ENCODE data around the gene CDC42EP3.
A peak's percentile ranks its signal among the peaks of the same experiment; 100 is the strongest.

CDC42EP3 gene

DNA sequence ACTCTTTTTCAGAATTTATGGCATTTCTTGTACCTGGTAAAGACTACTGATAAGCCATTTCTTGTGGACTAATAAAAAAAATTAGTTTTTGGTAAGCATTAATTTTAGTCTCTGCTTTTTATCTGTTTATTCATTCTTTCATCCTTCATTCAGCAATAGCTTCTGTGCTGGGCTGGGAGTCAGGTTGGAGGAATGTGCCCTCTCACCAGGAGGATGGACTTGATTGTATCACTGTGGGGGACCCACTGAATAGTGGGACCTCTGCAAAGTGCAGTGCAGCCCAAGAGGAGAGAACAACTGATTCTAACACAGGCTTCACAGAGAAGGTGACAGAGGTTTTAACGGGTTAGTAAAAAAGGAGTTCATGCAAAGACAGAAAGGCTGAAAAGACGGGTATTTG lies 39.1 kb downstream of the CDC42EP3 start:
- TF ChIP-seq, protein P1, sequence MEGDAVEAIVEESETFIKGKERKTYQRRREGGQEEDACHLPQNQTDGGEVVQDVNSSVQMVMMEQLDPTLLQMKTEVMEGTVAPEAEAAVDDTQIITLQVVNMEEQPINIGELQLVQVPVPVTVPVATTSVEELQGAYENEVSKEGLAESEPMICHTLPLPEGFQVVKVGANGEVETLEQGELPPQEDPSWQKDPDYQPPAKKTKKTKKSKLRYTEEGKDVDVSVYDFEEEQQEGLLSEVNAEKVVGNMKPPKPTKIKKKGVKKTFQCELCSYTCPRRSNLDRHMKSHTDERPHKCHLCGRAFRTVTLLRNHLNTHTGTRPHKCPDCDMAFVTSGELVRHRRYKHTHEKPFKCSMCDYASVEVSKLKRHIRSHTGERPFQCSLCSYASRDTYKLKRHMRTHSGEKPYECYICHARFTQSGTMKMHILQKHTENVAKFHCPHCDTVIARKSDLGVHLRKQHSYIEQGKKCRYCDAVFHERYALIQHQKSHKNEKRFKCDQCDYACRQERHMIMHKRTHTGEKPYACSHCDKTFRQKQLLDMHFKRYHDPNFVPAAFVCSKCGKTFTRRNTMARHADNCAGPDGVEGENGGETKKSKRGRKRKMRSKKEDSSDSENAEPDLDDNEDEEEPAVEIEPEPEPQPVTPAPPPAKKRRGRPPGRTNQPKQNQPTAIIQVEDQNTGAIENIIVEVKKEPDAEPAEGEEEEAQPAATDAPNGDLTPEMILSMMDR (conservative IDR thresholded peaks at IDR 0.05; ENCODE audit: low read length): no peak
- no peak for DNase-seq (ENCODE audit: low read depth)
- no peak overlapping the region for H3K4me3 ChIP-seq (ENCODE audit: low read length)

DNA sequence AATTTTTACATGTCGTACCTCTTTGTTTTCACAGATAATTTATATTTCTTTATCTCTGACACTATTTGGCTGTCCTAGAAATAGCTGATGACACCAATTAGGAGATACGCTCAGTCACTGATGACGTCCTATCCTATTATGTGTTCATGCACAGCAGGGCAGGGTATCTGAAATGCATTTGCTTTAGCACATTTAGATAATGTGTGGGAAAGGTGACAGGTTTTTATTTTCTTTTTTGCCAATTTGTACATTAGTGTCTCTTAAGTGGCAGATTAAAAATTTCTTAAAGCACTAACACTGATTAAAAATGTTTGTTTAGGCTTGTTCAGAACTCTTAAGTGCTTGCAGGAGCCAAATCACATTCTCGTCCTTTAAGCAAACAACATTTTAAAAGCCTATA lies 39.7 kb downstream of the CDC42EP3 start:
- TF ChIP-seq, protein P1 (conservative IDR thresholded peaks at IDR 0.05; ENCODE audit: low read length): no peak
- no peak for DNase-seq (ENCODE audit: low read depth)
- H3K4me3 ChIP-seq (ENCODE audit: low read length): no peak overlapping the region

DNA sequence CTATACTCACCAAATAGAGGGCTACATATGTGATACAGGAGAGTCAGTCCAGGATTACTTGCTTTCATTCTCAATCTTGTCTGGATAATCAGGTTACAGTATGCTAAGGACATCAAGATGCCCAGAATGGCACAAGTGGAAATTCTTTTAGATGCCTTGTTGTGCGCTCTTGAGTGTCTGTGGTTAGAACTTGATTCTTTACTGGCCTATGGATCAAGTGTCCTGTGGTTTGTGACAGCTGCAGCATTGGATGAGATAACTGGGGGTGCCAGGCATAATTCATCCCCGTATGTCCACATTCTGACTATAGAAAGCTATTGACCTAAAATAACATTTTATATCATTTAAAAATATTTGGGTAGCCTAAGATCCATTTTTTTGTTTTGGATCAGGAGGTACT lies 40.1 kb downstream of the CDC42EP3 start:
- no peak for DNase-seq (ENCODE audit: low read depth)
- no peak overlapping the region for H3K4me3 ChIP-seq (ENCODE audit: low read length)
- TF ChIP-seq, protein P1 (conservative IDR thresholded peaks at IDR 0.05; ENCODE audit: low read length): no peak

DNA sequence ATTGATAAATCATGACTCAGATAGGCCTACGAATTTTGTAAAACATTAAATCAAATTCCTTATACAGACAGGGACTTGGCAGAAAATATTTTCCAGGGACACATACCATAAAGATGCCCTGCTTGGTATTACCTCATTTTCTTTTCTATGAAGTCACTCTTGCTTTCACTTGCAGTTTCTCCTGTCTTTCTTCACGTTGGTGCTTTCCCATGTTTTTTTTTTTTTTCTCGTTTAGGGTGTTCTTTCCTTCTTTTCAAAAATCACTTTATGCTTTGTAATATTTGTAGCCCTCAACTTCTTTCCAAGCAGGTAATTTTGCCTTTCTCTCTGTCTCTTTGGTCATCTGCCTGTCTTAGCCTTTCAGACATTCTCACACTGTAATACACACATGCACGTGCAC lies 40.7 kb downstream of the CDC42EP3 start:
- no peak for DNase-seq (ENCODE audit: low read depth)
- H3K4me3 ChIP-seq (ENCODE audit: low read length): no peak overlapping the region
- TF ChIP-seq, protein P1 (conservative IDR thresholded peaks at IDR 0.05; ENCODE audit: low read length): no peak

DNA sequence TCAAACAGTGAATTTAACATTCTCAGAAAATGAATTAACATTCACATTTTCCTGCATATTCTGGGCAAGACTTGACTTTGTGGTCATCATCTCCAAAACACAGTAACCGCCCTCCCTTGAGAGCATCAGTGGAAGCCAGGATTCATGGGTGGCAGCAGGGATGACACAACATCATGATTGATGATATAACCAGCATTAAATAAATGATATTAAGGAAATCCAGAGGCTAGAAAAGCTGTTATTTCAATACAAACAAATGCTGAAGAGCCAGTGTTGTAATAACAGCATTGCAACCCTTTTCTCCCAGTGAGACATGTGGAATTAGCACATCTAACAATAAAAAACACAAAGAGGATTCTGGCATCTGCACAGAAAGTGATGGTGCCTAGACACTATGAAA lies 41.1 kb downstream of the CDC42EP3 start:
- DNase-seq (ENCODE audit: low read depth): peak; percentile 94
- H3K4me3 ChIP-seq (ENCODE audit: low read length): no peak overlapping the region
- TF ChIP-seq, protein P1 (conservative IDR thresholded peaks at IDR 0.05; ENCODE audit: low read length): no peak

DNA sequence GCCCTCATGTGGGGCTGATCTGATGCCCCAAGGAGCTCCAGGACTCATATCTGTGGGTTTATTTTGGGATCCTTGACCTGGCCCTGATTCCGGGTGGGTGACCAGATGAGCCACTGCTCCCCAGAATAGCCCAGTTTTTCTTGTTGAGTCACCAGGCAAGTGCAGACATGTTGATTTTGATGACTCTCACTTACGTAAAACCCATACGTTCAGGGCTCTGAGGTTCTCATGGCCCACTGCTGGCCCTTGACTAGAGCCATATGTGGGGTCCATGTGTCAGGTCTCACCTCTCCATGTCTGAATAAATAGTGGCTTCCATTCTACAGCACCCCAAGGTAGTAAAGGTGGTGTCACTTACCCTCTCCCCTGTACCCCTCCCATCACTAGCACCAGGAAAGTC lies 41.9 kb downstream of the CDC42EP3 start:
- DNase-seq (ENCODE audit: low read depth): peak; percentile 70
- TF ChIP-seq, protein P1 (conservative IDR thresholded peaks at IDR 0.05; ENCODE audit: low read length): no peak

DNA sequence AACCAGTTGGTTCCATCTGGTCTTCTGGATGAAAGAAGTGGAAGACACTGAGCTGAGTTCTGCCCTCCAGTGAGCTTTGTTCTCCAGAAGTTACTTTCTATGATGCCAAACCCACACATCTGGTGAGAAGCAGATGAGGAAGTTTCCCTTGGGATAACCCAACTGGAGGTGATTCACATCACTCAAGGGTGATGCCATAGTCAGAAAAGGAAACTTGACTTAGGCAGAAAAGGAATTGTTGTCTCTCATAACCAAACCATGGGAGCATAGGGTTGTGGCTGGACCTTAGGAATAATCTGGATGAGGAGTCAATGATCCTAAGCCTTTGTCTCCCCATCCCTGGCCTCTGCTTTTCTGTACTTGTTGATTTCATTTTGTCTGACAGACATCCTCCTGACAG lies 43.7 kb downstream of the CDC42EP3 start:
- H3K4me3 ChIP-seq (ENCODE audit: low read length): no peak overlapping the region
- peak; percentile 85 for DNase-seq (ENCODE audit: low read depth)
- TF ChIP-seq, protein P1 (conservative IDR thresholded peaks at IDR 0.05; ENCODE audit: low read length): no peak

More for the DNA sequence above, 41.9 kb downstream of the CDC42EP3 start:
- H3K4me3 ChIP-seq (ENCODE audit: low read length): no peak overlapping the region
